Keratinocyte (primary cell): ENCODE measurements around the gene SPIN1. TPM values are rescaled to one million over a fixed set of nuclear protein-coding genes. Genes with fewer than 3 reads are reported as not detected.

Source experiments
- DNase-seq: peaks from one replicate; pipeline ENCODE4 v3.0.0-alpha.2; 2011; ENCODE audit warnings: low read depth, missing footprints, low spot score
- FAIRE-seq: peaks from 2 replicates; lab custom pipeline; 2011; peaks lifted over from hg19 to GRCh38; lab: Jason Lieb, UNC
- H2AFZ ChIP-seq: 2 replicates; pipeline ENCODE4 v1.6.0; 2012; ENCODE audit warnings: low read length, control low read depth, inconsistent platforms; ENCODE audit not compliant: control insufficient read depth
- H3K27ac ChIP-seq: 2 replicates; pipeline ENCODE4 v1.5.1; 2011; ENCODE audit warnings: low read length; ENCODE audit not compliant: control insufficient read depth, insufficient read depth
- H3K27me3 ChIP-seq: 3 replicates; pipeline ENCODE4 v1.6.0; 2011; ENCODE audit warnings: low read length; ENCODE audit not compliant: control insufficient read depth, insufficient read depth; ENCODE audit errors: extremely low read depth
- H3K36me3 ChIP-seq, 2 experiments: 2 replicates in 1 of 2; 3 replicates in 1 of 2; pipeline ENCODE4 v1.5.1; 2011; ENCODE audit warnings: low read length in 2 of 2, mild to moderate bottlenecking in 1 of 2; ENCODE audit not compliant: control insufficient read depth in 2 of 2, insufficient read depth in 2 of 2; ENCODE audit errors: extremely low read depth in 1 of 2
- H3K4me1 ChIP-seq: 3 replicates; pipeline ENCODE4 v1.5.1; 2011; ENCODE audit warnings: low read length; ENCODE audit not compliant: control insufficient read depth, insufficient read depth; ENCODE audit errors: extremely low read depth
- H3K4me2 ChIP-seq: 3 replicates; pipeline ENCODE4 v1.6.0; 2011; ENCODE audit warnings: low read depth, low read length; ENCODE audit not compliant: control insufficient read depth, insufficient read depth; ENCODE audit errors: extremely low read depth
- H3K4me3 ChIP-seq, 3 experiments: fragments of 200-600 bp in 1 of 3; sonication (generic) in 1 of 3; 2 replicates in 2 of 3; 3 replicates in 1 of 3; pipeline ENCODE4 v1.5.1; 2011 to 2016; ENCODE audit warnings: low read length in 3 of 3, mild to moderate bottlenecking in 3 of 3, control low read depth in 2 of 3, inconsistent platforms in 1 of 3, low read depth in 1 of 3, mixed read lengths in 1 of 3, mixed run types in 1 of 3, moderate library complexity in 1 of 3; ENCODE audit not compliant: control insufficient read depth in 2 of 3, insufficient read depth in 2 of 3; ENCODE audit errors: extremely low read depth in 1 of 3
- H3K79me2 ChIP-seq: 2 replicates; pipeline ENCODE4 v1.6.0; 2012; ENCODE audit warnings: low read length; ENCODE audit not compliant: control insufficient read depth, insufficient read depth
- H3K9ac ChIP-seq: 3 replicates; pipeline ENCODE4 v1.6.0; 2011; ENCODE audit warnings: low read length; ENCODE audit not compliant: control insufficient read depth, insufficient read depth; ENCODE audit errors: extremely low read depth
- H3K9me1 ChIP-seq: 3 replicates; pipeline ENCODE4 v1.6.0; 2011; ENCODE audit warnings: low read length; ENCODE audit not compliant: control insufficient read depth, insufficient read depth; ENCODE audit errors: extremely low read depth
- H3K9me3 ChIP-seq: 2 replicates; pipeline ENCODE4 v1.5.1; 2012; ENCODE audit warnings: low read depth, low read length; ENCODE audit not compliant: control insufficient read depth
- H4K20me1 ChIP-seq: 3 replicates; pipeline ENCODE4 v1.6.0; 2011; ENCODE audit warnings: low read length; ENCODE audit not compliant: control insufficient read depth, insufficient read depth; ENCODE audit errors: extremely low read depth
- CTCF ChIP-seq, 3 experiments: IDR thresholded peaks in 1 of 3; conservative IDR thresholded peaks in 1 of 3; optimal IDR thresholded peaks in 1 of 3; 2 replicates in 2 of 3; 3 replicates in 1 of 3; pipeline versions ENCODE3 to v1.5.1; 2011; ENCODE audit warnings: low read length in 3 of 3, mild to moderate bottlenecking in 3 of 3, moderate library complexity in 2 of 3, control low read depth in 1 of 3, inconsistent platforms in 1 of 3; ENCODE audit not compliant: insufficient read depth in 2 of 3; ENCODE audit errors: extremely low read depth in 1 of 3
- EZH2 ChIP-seq: IDR thresholded peaks from one replicate; pipeline ENCODE4 v1.6.1; 2012; ENCODE audit warnings: inconsistent platforms, mild to moderate bottlenecking, low read length, moderate library complexity
- dilution Hi-C: fragments of 300-500 bp; cut with MboI; formaldehyde crosslinking; loops from one replicate; pipeline ENCODE4 v1.7.0; 2020; ENCODE audit warnings: low sequenced_read_pairs; ENCODE audit not compliant: extremely low pct_ligation_motif_present
- polyA plus RNA-seq, 5 experiments: library from polyadenylated mRNA; depleted of rRNA in 3 of 5; stranded (reverse) in 3 of 5; stranded (forward) in 1 of 5; unstranded in 1 of 5; fragments of >200 nt; gene quantifications; 1 replicate in 1 of 5; 2 replicates in 3 of 5; 3 replicates in 1 of 5; pipeline versions ENCODE4 v1.2.1 to v1.2.3, GENCODE V29; 2011 to 2012; ENCODE audit warnings: missing spikeins in 2 of 5, low read depth in 1 of 5, low replicate concordance in 1 of 5

Gene SPIN1
- polyA plus RNA-seq, 1 donor (not counting 4 experiments of a cell fraction or from before 2014, with no cell fraction given), result 68.8 TPM

- TF ChIP-seq CTCF (optimal IDR thresholded peaks at IDR 0.05 in 1 of 3, IDR thresholded peaks at IDR 0.05 in 1 of 3, conservative IDR thresholded peaks at IDR 0.05 in 1 of 3; ENCODE audit: extremely low read depth in 1 of 3, insufficient read depth in 2 of 3, low read length in 3 of 3) (no peak), EZH2 (no peak)
- Histone ChIP-seq H3K36me3 (peaks cover 1 to 2% of the 10 kb centered on the region in 2 experiments), H3K9ac (no peak overlapping the region), H4K20me1 (no peaks in the 10 kb centered on the region), H3K27ac (no peak overlapping the region), H3K9me3 (no peaks in the 10 kb centered on the region), H3K79me2 (peaks cover 2% of the 10 kb centered on the region), H2AFZ (no peak overlapping the region), H3K4me2 (no peak overlapping the region), H3K4me3 (no peak overlapping the region), H3K4me1 (peaks cover 12% of the 10 kb centered on the region), H3K27me3 (no peaks in the 10 kb centered on the region), H3K9me1 (peaks cover 2% of the 10 kb centered on the region)
- no peak for DNase-seq
- FAIRE-seq, result peak; percentile 13
- dilution Hi-C loops, result no loop called here
These were observed 93.7 kb downstream of the SPIN1 start for GRCh38 chr9:88481933-88482332.

- H4K20me1 ChIP-seq, result no peaks in the 10 kb centered on the region
- no peaks in the 10 kb centered on the region for H3K9me3 ChIP-seq
- H3K9me1 ChIP-seq, result no peaks in the 10 kb centered on the region
- H3K27ac ChIP-seq, result no peak overlapping the region
- no peaks in the 10 kb centered on the region for H3K4me1 ChIP-seq
- no peaks in the 10 kb centered on the region for H3K79me2 ChIP-seq
- dilution Hi-C loops, result no loop called here
- no peak overlapping the region for H3K9ac ChIP-seq
- no peak overlapping the region for H3K4me2 ChIP-seq
- FAIRE-seq (peak; percentile 44), DNase-seq (no peak)
- no peak overlapping the region for H2AFZ ChIP-seq
- TF ChIP-seq CTCF (optimal IDR thresholded peaks at IDR 0.05 in 1 of 3, IDR thresholded peaks at IDR 0.05 in 1 of 3, conservative IDR thresholded peaks at IDR 0.05 in 1 of 3; ENCODE audit: extremely low read depth in 1 of 3, insufficient read depth in 2 of 3, low read length in 3 of 3) (no peak), EZH2 (no peak)
- no peaks in the 10 kb centered on the region for H3K27me3 ChIP-seq
- no peak overlapping the region for H3K4me3 ChIP-seq
- H3K36me3 ChIP-seq, result peaks cover 3 to 8% of the 10 kb centered on the region in 2 experiments
These were observed 99.9 kb downstream of the SPIN1 start for GRCh38 chr9:88488166-88488565.
